Heart left ventricle (tissue), 16 donors: ENCODE data around the gene KLHL13. TPM values are rescaled to one million over a fixed set of nuclear protein-coding genes. Genes with fewer than 3 reads are reported as not detected.

ENCODE experiments used
- ATAC-seq, 4 donors: fragments of 200-7000 bp; cut with Tn5 transposase; one replicate each; pipeline ENCODE4 v1.9.1; 2020 to 2022; ENCODE audit warnings: moderate library complexity in 4 of 4, mild to moderate bottlenecking in 3 of 4, moderate number of reproducible peaks in 1 of 4
- DNase-seq, 5 donors: peaks; one replicate each; pipeline ENCODE4 v3.0.0-alpha.2; 2020
- H3K27ac ChIP-seq, 12 donors: fragments of 200-600 bp; sonication (generic) in 4 of 12; one replicate each; pipeline versions ENCODE4 v1.5.0 to v1.8.0; 2016 to 2022; ENCODE audit warnings: mild to moderate bottlenecking in 2 of 12
- H3K27me3 ChIP-seq, 9 donors: fragments of 200-600 bp; sonication (generic) in 2 of 9; one replicate each; pipeline versions ENCODE4 v1.5.1 to v1.8.0; 2016 to 2022; ENCODE audit warnings: mild to moderate bottlenecking in 3 of 9
- H3K36me3 ChIP-seq, 9 donors: fragments of 200-600 bp; sonication (generic) in 2 of 9; one replicate each; pipeline versions ENCODE4 v1.5.0 to v1.8.0; 2018 to 2022; ENCODE audit warnings: mild to moderate bottlenecking in 2 of 9
- H3K4me1 ChIP-seq, 12 donors: fragments of 200-600 bp; sonication (generic) in 4 of 12; one replicate each; pipeline versions ENCODE4 v1.5.0 to v1.8.0; 2016 to 2022; ENCODE audit warnings: mild to moderate bottlenecking in 3 of 12
- H3K4me3 ChIP-seq, 12 donors: fragments of 200-600 bp; sonication (generic) in 4 of 12; one replicate each; pipeline versions ENCODE4 v1.5.0 to v1.8.0; 2017 to 2022; ENCODE audit warnings: mild to moderate bottlenecking in 9 of 12, moderate library complexity in 4 of 12
- H3K9me3 ChIP-seq, 12 donors: fragments of 200-600 bp; sonication (generic) in 4 of 12; one replicate each; pipeline versions ENCODE4 v1.5.0 to v1.8.0; 2016 to 2022; ENCODE audit warnings: mild to moderate bottlenecking in 1 of 12
- CTCF ChIP-seq, 12 donors: fragments of 200-600 bp; sonication (generic) in 4 of 12; IDR thresholded peaks; one replicate each; pipeline versions ENCODE4 v1.5.0 to v1.8.0; 2018 to 2022; ENCODE audit warnings: antibody characterized with exemption in 12 of 12, mild to moderate bottlenecking in 5 of 12
- POLR2A ChIP-seq, 2 donors: fragments of 450-650 bp; IDR thresholded peaks; one replicate each; pipeline ENCODE4 v1.6.1; 2017; ENCODE audit warnings: antibody characterized with exemption in 2 of 2, mild to moderate bottlenecking in 2 of 2, moderate library complexity in 2 of 2
- WGBS, 4 donors: extraction: QIAGEN DNeasy Blood & Tissue Kit in 2 of 4; methylation state at CpG; one replicate each; pipeline versions ENCODE4 v1.1.5 to v1.1.7; 2013 to 2018; 5-methylcytosine and 5-hydroxymethylcytosine counted together
- intact Hi-C, 10 donors: fragments of 100-400 bp; cut with DNase I; formaldehyde crosslinking; loops; one replicate each; pipeline versions ENCODE4 v1.11.1 to v1.14.2; 2022
- polyA plus RNA-seq, 2 donors: library from polyadenylated mRNA; stranded (reverse); fragments of 200-250 nt; gene quantifications; one replicate each; pipeline ENCODE4 v1.2.3, GENCODE V29; 2013
- total RNA-seq, 9 donors: library from RNA; depleted of rRNA in 2 of 9; stranded (reverse); fragments of >200 nt in 2 of 9; fragmentation: NEBNext Ultra II Directional in 3 of 9; extraction: Animal tissue kit (Norgen Biotek cat#: 25700) in 3 of 9; gene quantifications; one replicate each; pipeline versions ENCODE4 v1.1.0 to v1.2.4, GENCODE V29; 2016 to 2023
- donor health status: ischemic (EF 13 %, LVEDD 7.1; RV severe dilation, severe dysfunction).
- donor health status: healthy with polysubstance abuse.
- donor health status: DM: no; HTN: yes; CAD: no.
- donor health status: DM: no; HTN: no; CAD: no.
- donor health status: ischemic (EF 25% LVEDD 6.9; RV normal size, moderate dysfunction).
- donor health status: ischemic (EF 25% LVEDD 5.7; RV mildly dilated, moderate dysfunction).
- donor health status: healthy.
- donor health status: DM: yes; HTN: yes; CAD: no.
- donor health status: ischemic (EF 35%, LVEDD 5.7; RV mildly dilated, moderate dysfunction).
- donor health status: nonischemic (EF 11% LVEDD 7.7; RV severe dilation, severe dysfunction).
- donor health status: DM: yes; HTN: yes; CAD: no.
- donor health status: PGD.
- donor health status: ischemic (EF 29% LVEDD 5.4; RV normal size, mild dysfunction).
- donor health status: nonischemic (EF 23%, LVEDD 6.1; RV moderate dilation, normal function).

KLHL13 gene
- total and polyA plus RNA-seq, 11 donors, result 3.4 to 14.2 (median 7.7) TPM

- ATAC-seq (no peak), DNase-seq (no peak)
- no peak for TF ChIP-seq POLR2A (IDR thresholded peaks at IDR 0.05)
- TF ChIP-seq CTCF (IDR thresholded peaks at IDR 0.05), result no peak
- H3K36me3 ChIP-seq, result no peaks in the 10 kb centered on the region
- WGBS, 4 donors, result 35 to 57% (median 45%) methylated on average over 2 of the region's 2 CpGs
- peaks cover 0 to 10% (median 0%) of the 10 kb centered on the region in 12 donors for H3K4me1 ChIP-seq
- no peak overlapping the region for H3K4me3 ChIP-seq
- intact Hi-C loops, result no loop called here
- H3K27me3 ChIP-seq, result no peaks in the 10 kb centered on the region
- H3K9me3 ChIP-seq, result no peaks in the 10 kb centered on the region
- H3K27ac ChIP-seq, result no peak overlapping the region
Observed at GRCh38 chrX:117987373-117987772, 129.2 kb downstream of the KLHL13 start.

- no peak overlapping the region for H3K27ac ChIP-seq
- 12 to 38% (median 20%) methylated on average over 1 of the region's 1 CpG for WGBS, 4 donors
- intact Hi-C loops, result no loop called here
- H3K9me3 ChIP-seq, result no peaks in the 10 kb centered on the region
- H3K4me3 ChIP-seq, result no peak overlapping the region
- peaks cover 0 to 12% (median 0%) of the 10 kb centered on the region in 12 donors for H3K4me1 ChIP-seq
- no peaks in the 10 kb centered on the region for H3K27me3 ChIP-seq
- TF ChIP-seq POLR2A (IDR thresholded peaks at IDR 0.05) (no peak), CTCF (IDR thresholded peaks at IDR 0.05) (peak in 5 of 12 donors; percentile 21 to 31 (median 26))
- DNase-seq (no peak), ATAC-seq (no peak)
- H3K36me3 ChIP-seq, result no peaks in the 10 kb centered on the region
Observed at GRCh38 chrX:117985241-117985640, 131.4 kb downstream of the KLHL13 start.

- WGBS, 4 donors, result 55 to 65% (median 62%) methylated on average over 4 of the region's 4 CpGs
Observed at GRCh38 chrX:117982694-117983392, 133.8 kb downstream of the KLHL13 start.

GRCh38 chrX:117978402-117978801 lies 138.2 kb downstream of the KLHL13 start:
- ATAC-seq, result no peak
- H3K9me3 ChIP-seq, result no peaks in the 10 kb centered on the region
- intact Hi-C loops, result no loop called here
- 87 to 97% (median 90%) methylated on average over 1 of the region's 1 CpG for WGBS, 4 donors
- no peak for DNase-seq
- H3K36me3 ChIP-seq, result no peaks in the 10 kb centered on the region
- no peak for TF ChIP-seq CTCF (IDR thresholded peaks at IDR 0.05)
- no peak for TF ChIP-seq POLR2A (IDR thresholded peaks at IDR 0.05)
- H3K4me1 ChIP-seq, result peaks cover 0 to 5% (median 0%) of the 10 kb centered on the region in 12 donors
- H3K4me3 ChIP-seq, result no peak overlapping the region
- H3K27me3 ChIP-seq, result peaks cover 0 to 1% (median 0%) of the 10 kb centered on the region in 9 donors
- H3K27ac ChIP-seq, result no peak overlapping the region

More at GRCh38 chrX:117982694-117983392, 133.8 kb downstream of the KLHL13 start:
- no peaks in the 10 kb centered on the region for H3K27me3 ChIP-seq
- H3K4me1 ChIP-seq, result peaks cover 0 to 12% (median 0%) of the 10 kb centered on the region in 12 donors
- H3K9me3 ChIP-seq, result no peaks in the 10 kb centered on the region
- no peak overlapping the region for H3K4me3 ChIP-seq
- DNase-seq, result no peak
- ATAC-seq, result peak in 1 of 4 donors; percentile 79
- TF ChIP-seq POLR2A (IDR thresholded peaks at IDR 0.05), result no peak
- no peak for TF ChIP-seq CTCF (IDR thresholded peaks at IDR 0.05)
- H3K36me3 ChIP-seq, result no peaks in the 10 kb centered on the region
- intact Hi-C loops, result no loop called here
- H3K27ac ChIP-seq, result no peak overlapping the region
